SK-N-SH (cell line): Measurements from ENCODE around the gene WDR17. TPM values are rescaled to one million over a fixed set of nuclear protein-coding genes. Genes with fewer than 3 reads are reported as not detected.

Source experiments
- CTCF ChIA-PET: fragments of 300-600, 350-600 bp; formaldehyde crosslinking; extraction: SDS; loops from one replicate; lab custom pipeline; 2021; lab: Yijun Ruan, JAX
- POLR2A ChIA-PET: fragments of 350-600 bp; sonication (Branson Sonifier 250); formaldehyde crosslinking; extraction: SDS; loops from one replicate; lab custom pipeline; 2020; ENCODE audit warnings: antibody characterized with exemption, inconsistent platforms; lab: Yijun Ruan, JAX
- DNase-seq: peaks from one replicate; pipeline ENCODE4 v3.0.0; 2012
- H2AFZ ChIP-seq: fragments of 200-600 bp; sonication (generic); 2 replicates; pipeline ENCODE4 v1.8.1; 2016; ENCODE audit warnings: antibody characterized with exemption, mild to moderate bottlenecking, low read depth
- H3F3A ChIP-seq: fragments of 200-600 bp; sonication (generic); replicated peaks from 2 replicates; pipeline ENCODE3; 2016; ENCODE audit warnings: antibody characterized with exemption, mild to moderate bottlenecking; ENCODE audit not compliant: insufficient read depth
- H3K27ac ChIP-seq, 2 experiments: fragments of 200-500 bp in 1 of 2; fragments of 200-600 bp in 1 of 2; sonication (Bioruptor generic) in 1 of 2; sonication (generic), shearing (Covaris generic) in 1 of 2; 2 replicates each; pipeline versions ENCODE4 v1.5.1 to v1.6.1; 2014 to 2016; ENCODE audit warnings: low read depth in 2 of 2, inconsistent platforms in 1 of 2, low read length in 1 of 2, mild to moderate bottlenecking in 1 of 2, mixed read lengths in 1 of 2
- H3K27me3 ChIP-seq: fragments of 200-600 bp; sonication (generic), shearing (Covaris generic); 2 replicates; pipeline ENCODE4 v1.6.1; 2016; ENCODE audit warnings: mixed run types; ENCODE audit not compliant: insufficient read depth
- H3K36me3 ChIP-seq, 2 experiments: fragments of 200-500 bp in 1 of 2; fragments of 200-600 bp in 1 of 2; sonication (Bioruptor generic) in 1 of 2; sonication (generic) in 1 of 2; replicated peaks in 1 of 2; 2 replicates each; pipeline versions ENCODE3 to v1.5.1; 2014 to 2016; ENCODE audit warnings: low read length in 1 of 2, mild to moderate bottlenecking in 1 of 2; ENCODE audit not compliant: insufficient read depth in 2 of 2, control insufficient read depth in 1 of 2
- H3K4me1 ChIP-seq, 2 experiments: fragments of 200-500 bp in 1 of 2; fragments of 200-600 bp in 1 of 2; sonication (Bioruptor generic) in 1 of 2; sonication (generic), shearing (Covaris generic) in 1 of 2; 2 replicates each; pipeline versions ENCODE4 v1.5.1 to v1.6.1; 2014 to 2016; ENCODE audit warnings: low read depth in 1 of 2, low read length in 1 of 2, mixed run types in 1 of 2; ENCODE audit not compliant: insufficient read depth in 2 of 2, control insufficient read depth in 1 of 2
- H3K4me2 ChIP-seq: fragments of 200-600 bp; sonication (generic), shearing (Covaris generic); 2 replicates; pipeline ENCODE4 v1.6.1; 2017; ENCODE audit warnings: mixed run types
- H3K4me3 ChIP-seq, 2 experiments: fragments of 200-500 bp in 1 of 2; fragments of 200-600 bp in 1 of 2; sonication (Bioruptor generic) in 1 of 2; sonication (generic), shearing (Covaris generic) in 1 of 2; 2 replicates each; pipeline versions ENCODE4 v1.5.1 to v1.8.1; 2014 to 2016; ENCODE audit warnings: low read depth in 2 of 2, inconsistent platforms in 1 of 2, low read length in 1 of 2, mild to moderate bottlenecking in 1 of 2, mixed read lengths in 1 of 2, moderate library complexity in 1 of 2
- H3K79me2 ChIP-seq: fragments of 200-600 bp; sonication (generic); 2 replicates; pipeline ENCODE4 v1.8.1; 2017; ENCODE audit warnings: mild to moderate bottlenecking; ENCODE audit not compliant: insufficient read depth
- H3K9ac ChIP-seq: fragments of 200-600 bp; sonication (generic); 2 replicates; pipeline ENCODE4 v1.6.1; 2017; ENCODE audit warnings: mixed run types
- H3K9me2 ChIP-seq: fragments of 200-600 bp; sonication (generic); 2 replicates; pipeline ENCODE4 v1.6.1; 2017; ENCODE audit warnings: mixed run types
- H3K9me3 ChIP-seq: fragments of 200-600 bp; sonication (generic); 2 replicates; pipeline ENCODE4 v1.6.1; 2017; ENCODE audit warnings: mixed run types, mild to moderate bottlenecking, moderate library complexity
- H4K20me1 ChIP-seq: fragments of 200-600 bp; sonication (generic); 2 replicates; pipeline ENCODE4 v1.6.1; 2017; ENCODE audit warnings: mild to moderate bottlenecking, mixed run types; ENCODE audit not compliant: insufficient read depth
- CHD2 ChIP-seq: fragments of 150-350 bp; IDR thresholded peaks from 2 replicates; pipeline ENCODE4 v1.6.1; 2018; ENCODE audit warnings: low read length; ENCODE audit not compliant: partially characterized antibody
- EZH2phosphoT487 ChIP-seq: fragments of 200-600 bp; sonication (generic); IDR thresholded peaks from 2 replicates; pipeline ENCODE4 v1.6.1; 2017; ENCODE audit warnings: low read depth, mixed run types, mild to moderate bottlenecking, antibody characterized with exemption, moderate library complexity, borderline replicate concordance
- FOSL2 ChIP-seq: IDR thresholded peaks from 2 replicates; pipeline ENCODE4 v1.4.0; 2012; ENCODE audit warnings: low read depth, mild to moderate bottlenecking, moderate library complexity, borderline replicate concordance
- FOXJ3 ChIP-seq: sonication (generic); formaldehyde crosslinking; IDR thresholded peaks from 2 replicates; pipeline ENCODE4 v1.5.1; 2020; ENCODE audit warnings: mild to moderate bottlenecking, missing genetic modification reagents
- GATA2 ChIP-seq: sonication (generic); formaldehyde crosslinking; IDR thresholded peaks from 2 replicates; pipeline ENCODE4 v1.5.0; 2020; ENCODE audit warnings: mild to moderate bottlenecking, missing genetic modification reagents
- JUND ChIP-seq: IDR thresholded peaks from 2 replicates; pipeline ENCODE4 v1.4.0; 2012
- MEF2A ChIP-seq: IDR thresholded peaks from 2 replicates; pipeline ENCODE4 v1.4.0; 2012; ENCODE audit warnings: low read depth, borderline replicate concordance
- MXI1 ChIP-seq: IDR thresholded peaks from 2 replicates; pipeline ENCODE4 v1.6.1; 2012; ENCODE audit warnings: mild to moderate bottlenecking, low read depth, low read length, improper control_type of control experiment
- NRF1 ChIP-seq: IDR thresholded peaks from 2 replicates; pipeline ENCODE4 v1.6.1; 2012; ENCODE audit warnings: low read depth, mild to moderate bottlenecking, low read length
- POLR2AphosphoS5 ChIP-seq: IDR thresholded peaks from 2 replicates; pipeline ENCODE4 v1.6.1; 2012; ENCODE audit warnings: low read depth, low read length
- RAD21 ChIP-seq: IDR thresholded peaks from 2 replicates; pipeline ENCODE4 v1.6.1; 2012; ENCODE audit warnings: mild to moderate bottlenecking, low read length
- RCOR1 ChIP-seq: fragments of 150-350 bp; IDR thresholded peaks from 2 replicates; pipeline ENCODE4 v1.6.1; 2017; ENCODE audit warnings: antibody characterized with exemption, low read length
- RFX5 ChIP-seq: IDR thresholded peaks from 2 replicates; pipeline ENCODE4 v1.6.1; 2012; ENCODE audit warnings: mild to moderate bottlenecking, improper control_type of control experiment, low read length
- RXRA ChIP-seq: IDR thresholded peaks from 2 replicates; pipeline ENCODE4 v1.4.0; 2012; ENCODE audit warnings: low read depth, mild to moderate bottlenecking, borderline replicate concordance
- SIN3A ChIP-seq: IDR thresholded peaks from 2 replicates; pipeline ENCODE4 v1.6.1; 2012; ENCODE audit warnings: low read depth, mild to moderate bottlenecking, low read length, moderate library complexity, borderline replicate concordance
- TCF12 ChIP-seq: IDR thresholded peaks from 2 replicates; pipeline ENCODE4 v1.4.0; 2012
- TEAD4 ChIP-seq: IDR thresholded peaks from 2 replicates; pipeline ENCODE4 v1.4.0; 2012; ENCODE audit warnings: mild to moderate bottlenecking, borderline replicate concordance; ENCODE audit not compliant: insufficient read depth
- WGBS: methylation state at CpG from one replicate; pipeline ENCODE4 v1.1.6; 2017; ENCODE audit warnings: low lambda C conversion rate; 5-methylcytosine and 5-hydroxymethylcytosine counted together
- polyA plus RNA-seq, 3 experiments: library from polyadenylated mRNA; depleted of rRNA; stranded (reverse); fragments of >200 nt; gene quantifications; 2 replicates each; pipeline ENCODE4 v1.2.3, GENCODE V29; 2012
- TF ChIP-seq, protein P1 (sequence below): IDR thresholded peaks from 2 replicates; pipeline ENCODE4 v1.4.0; 2012; ENCODE audit warnings: low read depth, borderline replicate concordance
- TF ChIP-seq, protein P2 (sequence below): IDR thresholded peaks from 2 replicates; pipeline ENCODE4 v1.4.0; 2012; ENCODE audit warnings: low read depth

Gene WDR17
- polyA plus RNA-seq, 1 of the 3 experiments (the other 2 are of a cell fraction), result 0.72 TPM

DNA sequence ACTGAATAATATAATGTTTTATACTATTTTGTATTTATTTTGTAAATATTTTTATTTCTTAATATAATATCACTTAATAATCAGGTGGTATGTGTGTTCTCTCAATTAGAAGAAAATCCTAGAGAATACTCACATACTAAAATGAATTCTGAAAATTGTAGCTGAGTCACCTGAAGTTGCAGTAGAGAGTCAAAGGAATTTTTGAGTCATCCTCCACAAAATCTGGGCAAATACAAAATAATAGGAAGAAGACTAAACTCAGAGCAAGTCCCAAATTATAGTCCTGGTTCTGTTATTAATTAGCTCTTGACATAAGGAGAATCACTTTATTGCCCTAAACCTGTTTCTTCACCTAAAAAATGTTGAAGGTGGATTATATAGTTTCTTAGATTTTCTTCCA is 72.0 kb downstream of the WDR17 start:
- H3K27me3 ChIP-seq, result no peaks in the 10 kb centered on the region
- peaks cover 0 to 5% of the 10 kb centered on the region in 2 experiments; a peak in 2 of 4 replicates for H3K4me1 ChIP-seq
- no peak for DNase-seq
- TF ChIP-seq FOSL2, result peak; percentile 37; the same call in 1 of the 2 replicates
- TF ChIP-seq, protein P1, sequence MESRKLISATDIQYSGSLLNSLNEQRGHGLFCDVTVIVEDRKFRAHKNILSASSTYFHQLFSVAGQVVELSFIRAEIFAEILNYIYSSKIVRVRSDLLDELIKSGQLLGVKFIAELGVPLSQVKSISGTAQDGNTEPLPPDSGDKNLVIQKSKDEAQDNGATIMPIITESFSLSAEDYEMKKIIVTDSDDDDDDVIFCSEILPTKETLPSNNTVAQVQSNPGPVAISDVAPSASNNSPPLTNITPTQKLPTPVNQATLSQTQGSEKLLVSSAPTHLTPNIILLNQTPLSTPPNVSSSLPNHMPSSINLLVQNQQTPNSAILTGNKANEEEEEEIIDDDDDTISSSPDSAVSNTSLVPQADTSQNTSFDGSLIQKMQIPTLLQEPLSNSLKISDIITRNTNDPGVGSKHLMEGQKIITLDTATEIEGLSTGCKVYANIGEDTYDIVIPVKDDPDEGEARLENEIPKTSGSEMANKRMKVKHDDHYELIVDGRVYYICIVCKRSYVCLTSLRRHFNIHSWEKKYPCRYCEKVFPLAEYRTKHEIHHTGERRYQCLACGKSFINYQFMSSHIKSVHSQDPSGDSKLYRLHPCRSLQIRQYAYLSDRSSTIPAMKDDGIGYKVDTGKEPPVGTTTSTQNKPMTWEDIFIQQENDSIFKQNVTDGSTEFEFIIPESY, result no peak
- no peaks in the 10 kb centered on the region for H3F3A ChIP-seq
- no peak overlapping the region for H2AFZ ChIP-seq
- H3K4me3 ChIP-seq, result no peak overlapping the region
- ChIA-PET POLR2A (no interaction called here), CTCF (interaction anchor here (2.3 kb wide), 1 partner anchor 14 kb away, joined by 8 read pairs; no protein-coding TSS in a partner anchor)
- H3K9me2 ChIP-seq, result no peaks in the 10 kb centered on the region
- H3K36me3 ChIP-seq, result no peaks in the 10 kb centered on the region
- no peak overlapping the region for H3K27ac ChIP-seq
- H4K20me1 ChIP-seq, result no peaks in the 10 kb centered on the region
- H3K9ac ChIP-seq, result no peak overlapping the region
- no peak overlapping the region for H3K4me2 ChIP-seq
- H3K9me3 ChIP-seq, result no peaks in the 10 kb centered on the region
- H3K79me2 ChIP-seq, result no peaks in the 10 kb centered on the region

DNA sequence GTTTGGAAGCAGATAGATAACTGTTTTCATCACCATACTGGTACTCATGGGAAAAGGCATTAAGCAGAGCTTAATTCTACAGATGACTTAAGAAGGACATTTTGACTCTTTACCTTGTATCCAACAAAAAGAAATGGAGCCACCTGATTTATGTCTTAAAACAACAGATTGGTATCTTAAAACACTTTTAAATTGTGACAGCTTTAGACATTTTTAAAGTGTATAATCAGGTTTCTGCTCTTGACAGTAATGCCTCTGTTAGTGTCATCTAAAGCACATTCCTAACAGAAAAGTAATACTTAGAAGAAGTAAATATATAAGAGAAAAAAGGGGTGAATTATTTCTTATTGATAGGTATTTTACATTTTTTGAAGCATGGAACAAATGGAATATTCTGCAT is 73.9 kb downstream of the WDR17 start:
- CTCF ChIA-PET, result interaction anchor here (1.0 to 2.3 kb wide), 2 partner anchors 11 to 16 kb away, joined by 3 to 8 read pairs; no protein-coding TSS in a partner anchor
- no peaks in the 10 kb centered on the region for H3K9me3 ChIP-seq
- no peak overlapping the region for H3K9ac ChIP-seq

GRCh38 chr4:176142253-176142652 is 76.6 kb downstream of the WDR17 start:
- no peaks in the 10 kb centered on the region for H3K27me3 ChIP-seq
- WGBS, result 27% methylated on average over 2 of the region's 2 CpGs
- no peak overlapping the region for H3K4me2 ChIP-seq
- H2AFZ ChIP-seq, result no peak overlapping the region
- H3F3A ChIP-seq, result no peaks in the 10 kb centered on the region
- H3K9me2 ChIP-seq, result no peaks in the 10 kb centered on the region
- H3K9ac ChIP-seq, result no peak overlapping the region
- no peak overlapping the region for H3K27ac ChIP-seq
- DNase-seq, result peak; percentile 9
- no peaks in the 10 kb centered on the region for H3K36me3 ChIP-seq
- ChIA-PET POLR2A (no interaction called here), CTCF (interaction anchor here (1.0 kb wide), 1 partner anchor 9 kb away, joined by 3 read pairs; no protein-coding TSS in a partner anchor)
- no peaks in the 10 kb centered on the region for H3K9me3 ChIP-seq
- peaks cover 0 to 3% of the 10 kb centered on the region in 2 experiments; a peak in 1 of 4 replicates for H3K4me1 ChIP-seq
- TF ChIP-seq SIN3A (no peak), GATA2 (CRISPR knock-in tag) (peak; percentile 50), MEF2A (no peak)
- H4K20me1 ChIP-seq, result no peaks in the 10 kb centered on the region
- no peaks in the 10 kb centered on the region for H3K79me2 ChIP-seq
- no peak overlapping the region for H3K4me3 ChIP-seq

More for the DNA sequence above, 73.9 kb downstream of the WDR17 start:
- Histone ChIP-seq H3K79me2 (no peaks in the 10 kb centered on the region), H3K9me2 (no peaks in the 10 kb centered on the region), H2AFZ (peak overlapping the region; percentile 40; the same call in 1 of the 2 replicates), H3K27ac (no peak overlapping the region), H3K27me3 (no peaks in the 10 kb centered on the region), H3K36me3 (no peaks in the 10 kb centered on the region), H3F3A (no peaks in the 10 kb centered on the region), H3K4me1 (peaks cover 0 to 3% of the 10 kb centered on the region in 2 experiments; a peak in 2 of 4 replicates), H3K4me2 (no peak overlapping the region), H4K20me1 (no peaks in the 10 kb centered on the region), H3K4me3 (no peak overlapping the region)
- no peak for DNase-seq
- POLR2A ChIA-PET, result no interaction called here
- TF ChIP-seq, protein P2, sequence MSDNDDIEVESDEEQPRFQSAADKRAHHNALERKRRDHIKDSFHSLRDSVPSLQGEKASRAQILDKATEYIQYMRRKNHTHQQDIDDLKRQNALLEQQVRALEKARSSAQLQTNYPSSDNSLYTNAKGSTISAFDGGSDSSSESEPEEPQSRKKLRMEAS, result no peak
- no peak for TF ChIP-seq POLR2AphosphoS5
- no peak for TF ChIP-seq MEF2A
- no peak for TF ChIP-seq CHD2
- no peak for TF ChIP-seq TCF12
- TF ChIP-seq TEAD4, result no peak
- TF ChIP-seq RFX5, result no peak
- TF ChIP-seq EZH2phosphoT487, result no peak
- no peak for TF ChIP-seq NRF1
- no peak for TF ChIP-seq MXI1
- TF ChIP-seq RAD21, result no peak
- TF ChIP-seq FOXJ3, result no peak
- no peak for TF ChIP-seq JUND
- TF ChIP-seq RXRA, result no peak
- no peak for TF ChIP-seq RCOR1
